Thyroid gland (tissue), 4 donors: ENCODE data around the gene TIMD4. TPM values are rescaled to one million over a fixed set of nuclear protein-coding genes. Genes with fewer than 3 reads are reported as not detected.
"Not testable (repeated sequence)": the region's sequence is repeated elsewhere in the genome, so short reads cannot be mapped to it uniquely, and the experiment has no call there.

Experiments
- DNase-seq, 2 donors: peaks; one replicate each; pipeline ENCODE4 v3.0.0-alpha.2; 2019
- H3K27ac ChIP-seq, 3 donors: fragments of 200-600 bp; sonication (generic); 1 replicate in 2 of 3; 2 replicates in 1 of 3; pipeline ENCODE4 v1.5.1; 2016 to 2019; ENCODE audit warnings: mild to moderate bottlenecking in 1 of 3, moderate library complexity in 1 of 3
- H3K27me3 ChIP-seq: fragments of 200-600 bp; sonication (generic); one replicate; pipeline ENCODE4 v1.5.1; 2019
- H3K36me3 ChIP-seq, 2 donors: fragments of 200-600 bp; sonication (generic); one replicate each; pipeline ENCODE4 v1.5.1; 2016 to 2019
- H3K4me1 ChIP-seq, 2 donors: fragments of 200-600 bp; sonication (generic); one replicate each; pipeline ENCODE4 v1.5.1; 2017 to 2019
- H3K4me3 ChIP-seq, 3 donors: fragments of 200-600 bp; sonication (generic); replicated peaks in 1 of 3; 1 replicate in 2 of 3; 2 replicates in 1 of 3; pipeline ENCODE4 v1.5.1; 2016; ENCODE audit warnings: mild to moderate bottlenecking in 1 of 3
- H3K9me3 ChIP-seq: fragments of 200-600 bp; sonication (generic); one replicate; pipeline ENCODE4 v1.5.1; 2017
- POLR2A ChIP-seq, 2 donors: fragments of 450-650 bp; IDR thresholded peaks; one replicate each; pipeline ENCODE4 v1.6.1; 2017; ENCODE audit warnings: antibody characterized with exemption in 2 of 2, mild to moderate bottlenecking in 2 of 2, moderate library complexity in 1 of 2
- WGBS, 2 donors: methylation state at CpG; one replicate each; pipeline ENCODE4 v1.1.5; 2017; 5-methylcytosine and 5-hydroxymethylcytosine counted together
- intact Hi-C: fragments of 100-400 bp; cut with DNase I; formaldehyde crosslinking; loops from one replicate; pipeline ENCODE4 v1.15.1; 2023
- total RNA-seq, 4 donors: library from RNA; depleted of rRNA; stranded (reverse); fragments of >200 nt; gene quantifications; one replicate each; pipeline ENCODE4 v1.2.3, GENCODE V29; 2016
- TF ChIP-seq, protein P1 (sequence below), 6 experiments: fragments of 200-600 bp in 3 of 6; fragments of 450-650 bp in 3 of 6; sonication (generic) in 3 of 6; IDR thresholded peaks; one replicate each; pipeline ENCODE4 v1.5.1; 2016 to 2019; ENCODE audit warnings: antibody characterized with exemption in 6 of 6, mild to moderate bottlenecking in 2 of 6, inconsistent platforms in 1 of 6, moderate library complexity in 1 of 6

Gene TIMD4
- total RNA-seq, 4 donors from 2014 or later = 2.4 to 4.5 (median 3.0) TPM

DNA sequence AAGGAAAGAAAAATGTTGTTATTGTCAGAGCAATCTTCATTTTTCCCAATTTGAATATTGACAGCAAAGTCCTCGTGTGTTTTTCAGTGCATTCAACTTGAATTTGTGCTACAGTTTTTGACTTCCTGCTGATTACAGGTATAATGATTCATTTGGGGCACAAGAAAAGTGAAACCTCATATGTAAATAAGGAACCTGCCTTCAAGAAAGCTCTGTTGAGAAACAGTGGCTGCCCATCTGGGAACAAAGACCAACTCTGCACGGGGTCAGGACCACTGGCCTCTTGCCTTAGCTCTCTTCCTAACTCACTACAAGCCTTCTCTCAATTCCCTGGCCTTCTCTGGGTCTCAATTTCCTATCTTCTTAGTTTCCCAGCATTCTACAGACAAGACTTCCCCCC, 21.0 kb downstream of the TIMD4 start:
- WGBS, 2 donors = 69 to 75% methylated on average over 2 of the region's 2 CpGs

DNA sequence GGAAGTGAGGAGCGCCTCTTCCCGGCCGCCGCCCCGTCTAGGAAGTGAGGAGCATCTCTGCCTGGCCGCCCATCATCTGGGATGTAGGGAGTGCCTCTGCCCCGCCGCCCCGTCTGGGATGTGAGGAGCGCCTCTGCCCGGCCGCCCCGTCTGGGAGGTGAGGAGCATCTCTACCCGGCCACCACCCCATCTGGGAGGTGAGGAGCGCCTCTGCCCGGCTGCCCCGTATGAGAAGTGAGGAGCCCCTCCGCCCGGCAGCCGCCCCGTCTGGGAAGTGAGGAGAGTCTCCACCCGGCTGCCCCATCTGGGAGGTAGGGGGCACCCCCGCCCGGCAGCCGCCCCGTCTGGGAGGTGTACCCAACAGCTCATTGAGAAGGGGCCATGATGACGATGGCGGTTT, 22.6 kb downstream of the TIMD4 start:
- intact Hi-C loops = not testable (repeated sequence)

More for the DNA sequence above, 21.0 kb downstream of the TIMD4 start:
- TF ChIP-seq POLR2A (IDR thresholded peaks at IDR 0.05) = no peak
- TF ChIP-seq, protein P1, sequence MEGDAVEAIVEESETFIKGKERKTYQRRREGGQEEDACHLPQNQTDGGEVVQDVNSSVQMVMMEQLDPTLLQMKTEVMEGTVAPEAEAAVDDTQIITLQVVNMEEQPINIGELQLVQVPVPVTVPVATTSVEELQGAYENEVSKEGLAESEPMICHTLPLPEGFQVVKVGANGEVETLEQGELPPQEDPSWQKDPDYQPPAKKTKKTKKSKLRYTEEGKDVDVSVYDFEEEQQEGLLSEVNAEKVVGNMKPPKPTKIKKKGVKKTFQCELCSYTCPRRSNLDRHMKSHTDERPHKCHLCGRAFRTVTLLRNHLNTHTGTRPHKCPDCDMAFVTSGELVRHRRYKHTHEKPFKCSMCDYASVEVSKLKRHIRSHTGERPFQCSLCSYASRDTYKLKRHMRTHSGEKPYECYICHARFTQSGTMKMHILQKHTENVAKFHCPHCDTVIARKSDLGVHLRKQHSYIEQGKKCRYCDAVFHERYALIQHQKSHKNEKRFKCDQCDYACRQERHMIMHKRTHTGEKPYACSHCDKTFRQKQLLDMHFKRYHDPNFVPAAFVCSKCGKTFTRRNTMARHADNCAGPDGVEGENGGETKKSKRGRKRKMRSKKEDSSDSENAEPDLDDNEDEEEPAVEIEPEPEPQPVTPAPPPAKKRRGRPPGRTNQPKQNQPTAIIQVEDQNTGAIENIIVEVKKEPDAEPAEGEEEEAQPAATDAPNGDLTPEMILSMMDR (IDR thresholded peaks at IDR 0.05) = no peak
- Histone ChIP-seq H3K9me3 (no peaks in the 10 kb centered on the region), H3K4me1 (peaks cover 0 to 11% of the 10 kb centered on the region in 2 donors), H3K27me3 (no peaks in the 10 kb centered on the region), H3K36me3 (no peaks in the 10 kb centered on the region), H3K27ac (no peak overlapping the region), H3K4me3 (no peak overlapping the region)
- DNase-seq = no peak
- intact Hi-C loops = no loop called here

DNA sequence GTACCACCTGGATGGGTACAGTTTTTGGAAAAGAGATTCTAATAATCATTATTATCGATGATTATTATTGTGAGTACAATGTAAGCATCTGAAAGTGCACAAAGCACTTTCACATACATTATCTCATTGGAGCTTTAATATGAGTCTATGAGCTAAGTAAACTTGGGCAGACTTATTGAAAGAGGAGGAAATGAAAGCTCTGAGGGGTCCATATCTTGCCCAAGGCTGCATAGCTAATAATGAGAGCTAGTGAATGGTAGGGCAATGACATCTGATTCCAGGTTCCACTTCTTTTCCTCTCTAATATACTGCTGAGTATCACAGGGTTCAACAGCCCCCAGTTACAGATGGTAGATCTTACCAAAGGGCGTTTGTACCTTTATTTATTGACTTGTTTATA, 26.1 kb downstream of the TIMD4 start:
- TF ChIP-seq, protein P1 (IDR thresholded peaks at IDR 0.05) = no peak
- TF ChIP-seq POLR2A (IDR thresholded peaks at IDR 0.05) = no peak
- intact Hi-C loops = no loop called here

More for the DNA sequence above, 22.6 kb downstream of the TIMD4 start:
- not testable (repeated sequence) for DNase-seq, H3K4me3 ChIP-seq, H3K27me3 ChIP-seq, H3K36me3 ChIP-seq, H3K27ac ChIP-seq, H3K9me3 ChIP-seq
- H3K4me1 ChIP-seq = peaks cover 0 to 11% of the 10 kb centered on the region in 2 donors
- 93 to 96% methylated on average over 7 to 21 of the region's 28 CpGs for WGBS, 2 donors

DNA sequence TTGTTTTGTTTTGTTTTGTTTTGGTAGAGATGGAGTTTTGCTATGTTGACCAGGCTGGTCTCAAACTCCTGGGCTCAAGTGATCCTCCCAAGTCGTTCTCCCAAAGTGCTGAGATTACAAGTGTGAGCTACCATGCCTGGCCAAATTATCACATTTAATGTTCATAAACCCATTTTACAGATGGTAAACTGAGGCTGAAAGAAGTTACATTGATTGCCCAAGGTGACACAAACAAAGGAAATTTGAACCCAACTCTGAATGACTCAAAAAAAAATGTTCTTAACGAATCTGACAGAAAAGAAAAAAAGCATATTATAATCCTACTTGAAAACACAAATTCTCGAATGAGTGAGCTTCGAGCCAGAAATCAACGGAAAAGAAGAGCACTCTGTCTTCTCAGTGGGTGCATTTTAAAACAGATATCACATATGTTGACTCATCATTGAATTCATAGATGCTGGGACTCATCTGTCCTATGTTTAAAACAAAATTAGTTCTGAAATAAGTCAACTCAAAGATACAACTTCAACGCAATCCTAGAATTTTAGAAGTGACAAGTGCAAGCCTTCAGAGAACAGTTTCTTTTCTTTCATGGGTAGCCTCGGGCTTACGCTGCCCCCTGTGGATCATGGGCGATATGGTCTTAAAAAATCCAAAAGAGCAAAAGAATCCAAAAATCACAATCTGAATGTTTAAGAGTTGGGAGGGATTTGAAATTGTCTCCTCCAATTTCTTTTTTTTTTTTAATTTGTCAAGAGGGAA, 28.4 kb downstream of the TIMD4 start:
- TF ChIP-seq, protein P1 (IDR thresholded peaks at IDR 0.05) = peak in 5 of 6 experiments; percentile 15 to 55 (median 44)
- no peak for TF ChIP-seq POLR2A (IDR thresholded peaks at IDR 0.05)
- intact Hi-C loops = no loop called here
- H3K27ac ChIP-seq = no peak overlapping the region
- 60 to 64% methylated on average over 9 of the region's 9 CpGs for WGBS, 2 donors
- H3K9me3 ChIP-seq = no peaks in the 10 kb centered on the region
- H3K27me3 ChIP-seq = no peaks in the 10 kb centered on the region
- H3K4me3 ChIP-seq = no peak overlapping the region
- H3K4me1 ChIP-seq = no peaks in the 10 kb centered on the region
- peak; percentile 20 to 50 for DNase-seq
- no peaks in the 10 kb centered on the region for H3K36me3 ChIP-seq

More for the DNA sequence above, 26.1 kb downstream of the TIMD4 start:
- 92 to 93% methylated on average over 2 of the region's 2 CpGs for WGBS, 2 donors
- Histone ChIP-seq H3K4me1 (peaks cover 0 to 5% of the 10 kb centered on the region in 2 donors), H3K4me3 (no peak overlapping the region), H3K27me3 (no peaks in the 10 kb centered on the region), H3K36me3 (no peaks in the 10 kb centered on the region), H3K9me3 (no peaks in the 10 kb centered on the region), H3K27ac (no peak overlapping the region)
- no peak for DNase-seq

DNA sequence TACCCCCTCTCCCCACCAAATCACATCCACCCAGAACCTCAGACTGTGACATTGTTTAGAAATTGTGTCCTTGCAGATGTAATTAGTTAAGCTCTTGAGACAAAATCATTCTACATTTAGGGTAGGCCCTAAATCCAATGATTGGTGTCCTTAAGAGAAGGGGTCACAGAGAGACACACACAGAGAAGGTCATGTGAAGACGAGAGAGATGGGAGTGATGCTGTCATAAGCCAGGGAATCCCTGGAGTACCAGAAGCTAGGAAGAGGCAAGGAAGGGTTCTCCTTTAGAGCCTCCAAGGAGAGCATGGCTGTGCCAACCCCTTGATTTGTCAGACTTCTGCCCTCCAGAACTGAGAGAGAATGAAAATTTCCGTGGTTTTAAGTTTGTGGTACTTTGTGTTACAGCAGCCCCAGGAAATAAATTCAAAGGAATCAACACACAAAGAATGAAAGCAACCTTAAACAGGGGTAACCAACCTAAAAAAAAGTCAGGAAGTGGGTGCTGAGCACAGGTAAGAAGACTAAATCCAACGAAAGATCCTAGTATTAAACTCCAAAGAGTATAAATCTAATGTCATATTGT, 33.6 kb downstream of the TIMD4 start:
- no peaks in the 10 kb centered on the region for H3K36me3 ChIP-seq
- H3K4me1 ChIP-seq = no peaks in the 10 kb centered on the region
- no peak overlapping the region for H3K4me3 ChIP-seq
- no peak overlapping the region for H3K27ac ChIP-seq
- WGBS, 2 donors = 81 to 90% methylated on average over 3 of the region's 3 CpGs
- no peak for TF ChIP-seq POLR2A (IDR thresholded peaks at IDR 0.05)
- TF ChIP-seq, protein P1 (IDR thresholded peaks at IDR 0.05) = no peak
- H3K27me3 ChIP-seq = no peaks in the 10 kb centered on the region
- no peak for DNase-seq
- H3K9me3 ChIP-seq = no peaks in the 10 kb centered on the region
- intact Hi-C loops = no loop called here
